ENCODE results near the gene JARID2.

Gene JARID2

DNA sequence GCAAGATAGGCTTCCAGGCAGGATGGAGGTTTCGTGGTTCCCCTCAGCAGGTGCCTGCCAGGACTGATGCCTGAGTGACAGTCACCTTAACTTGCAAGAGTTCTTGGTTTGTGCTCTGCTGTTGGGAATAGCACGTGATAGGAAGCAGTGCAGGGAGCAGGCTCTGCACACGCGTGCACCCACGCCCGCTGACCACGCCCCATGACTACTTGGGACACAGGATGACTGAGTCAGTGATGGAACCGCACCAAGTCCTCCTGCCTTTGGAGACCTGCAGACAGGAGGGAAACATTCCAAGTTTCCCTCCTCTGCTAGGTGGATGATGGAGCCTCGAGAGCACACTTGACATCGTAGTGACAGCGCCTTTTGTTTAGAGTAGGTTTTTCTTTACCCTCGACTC, 252.8 kb downstream of the JARID2 start:
- in situ Hi-C loops (cut with MboI; ENCODE audit: low pct_unique_long_range_greater_than_20kb, low sequenced_read_pairs, unreplicated experiment): no loop called here
- TF ChIP-seq, protein P1, sequence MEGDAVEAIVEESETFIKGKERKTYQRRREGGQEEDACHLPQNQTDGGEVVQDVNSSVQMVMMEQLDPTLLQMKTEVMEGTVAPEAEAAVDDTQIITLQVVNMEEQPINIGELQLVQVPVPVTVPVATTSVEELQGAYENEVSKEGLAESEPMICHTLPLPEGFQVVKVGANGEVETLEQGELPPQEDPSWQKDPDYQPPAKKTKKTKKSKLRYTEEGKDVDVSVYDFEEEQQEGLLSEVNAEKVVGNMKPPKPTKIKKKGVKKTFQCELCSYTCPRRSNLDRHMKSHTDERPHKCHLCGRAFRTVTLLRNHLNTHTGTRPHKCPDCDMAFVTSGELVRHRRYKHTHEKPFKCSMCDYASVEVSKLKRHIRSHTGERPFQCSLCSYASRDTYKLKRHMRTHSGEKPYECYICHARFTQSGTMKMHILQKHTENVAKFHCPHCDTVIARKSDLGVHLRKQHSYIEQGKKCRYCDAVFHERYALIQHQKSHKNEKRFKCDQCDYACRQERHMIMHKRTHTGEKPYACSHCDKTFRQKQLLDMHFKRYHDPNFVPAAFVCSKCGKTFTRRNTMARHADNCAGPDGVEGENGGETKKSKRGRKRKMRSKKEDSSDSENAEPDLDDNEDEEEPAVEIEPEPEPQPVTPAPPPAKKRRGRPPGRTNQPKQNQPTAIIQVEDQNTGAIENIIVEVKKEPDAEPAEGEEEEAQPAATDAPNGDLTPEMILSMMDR (IDR thresholded peaks at IDR 0.05; ENCODE audit: extremely low read depth, insufficient read depth, missing control alignments): no peak
- DNase-seq (ENCODE audit: low spot score): no peak

DNA sequence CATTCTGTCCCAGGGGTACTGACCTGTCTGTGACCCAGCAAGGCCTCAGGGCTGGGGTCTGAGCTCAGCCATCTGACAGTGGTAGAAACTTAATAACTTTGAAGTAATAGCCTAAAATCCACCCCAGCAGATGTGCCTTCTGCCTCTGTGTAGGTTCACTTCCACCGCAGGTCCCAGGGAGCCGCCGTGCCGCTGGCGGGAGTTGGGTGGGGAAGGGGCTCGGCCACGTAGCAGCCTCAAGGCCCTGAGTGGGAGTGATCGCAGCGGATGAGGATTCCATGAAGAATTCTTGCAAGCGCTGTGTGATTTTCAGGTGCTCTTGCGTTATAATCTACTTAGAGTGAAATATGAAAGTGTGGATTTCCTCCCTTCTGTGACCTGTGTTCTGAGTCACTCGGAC, 253.3 kb downstream of the JARID2 start:
- TF ChIP-seq, protein P1 (IDR thresholded peaks at IDR 0.05; ENCODE audit: extremely low read depth, insufficient read depth, missing control alignments): no peak
- in situ Hi-C loops (cut with MboI; ENCODE audit: low pct_unique_long_range_greater_than_20kb, low sequenced_read_pairs, unreplicated experiment): no loop called here
- DNase-seq (ENCODE audit: low spot score): no peak

DNA sequence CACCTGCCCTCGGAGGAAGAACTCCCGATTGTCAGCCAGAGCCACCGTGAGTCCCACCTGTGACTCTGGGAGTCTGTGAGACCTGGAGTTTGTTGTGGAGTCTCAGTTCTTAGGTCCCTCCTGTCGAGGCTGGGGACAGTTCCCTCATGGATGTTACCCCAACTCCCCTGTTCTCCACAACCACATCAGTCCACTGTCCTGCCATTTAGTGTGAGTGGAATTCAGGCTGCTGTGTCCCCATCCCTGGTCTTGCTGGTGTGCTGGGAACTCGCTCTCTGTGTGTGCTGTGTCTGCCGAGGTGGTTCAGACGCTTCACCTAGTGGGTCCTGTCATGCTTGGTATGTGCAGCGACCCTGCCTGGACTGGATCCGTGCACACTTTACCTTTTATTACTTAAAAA, 253.7 kb downstream of the JARID2 start:
- TF ChIP-seq, protein P1 (IDR thresholded peaks at IDR 0.05; ENCODE audit: extremely low read depth, insufficient read depth, missing control alignments): no peak
- no peak for DNase-seq (ENCODE audit: low spot score)
- in situ Hi-C loops (cut with MboI; ENCODE audit: low pct_unique_long_range_greater_than_20kb, low sequenced_read_pairs, unreplicated experiment): no loop called here

DNA sequence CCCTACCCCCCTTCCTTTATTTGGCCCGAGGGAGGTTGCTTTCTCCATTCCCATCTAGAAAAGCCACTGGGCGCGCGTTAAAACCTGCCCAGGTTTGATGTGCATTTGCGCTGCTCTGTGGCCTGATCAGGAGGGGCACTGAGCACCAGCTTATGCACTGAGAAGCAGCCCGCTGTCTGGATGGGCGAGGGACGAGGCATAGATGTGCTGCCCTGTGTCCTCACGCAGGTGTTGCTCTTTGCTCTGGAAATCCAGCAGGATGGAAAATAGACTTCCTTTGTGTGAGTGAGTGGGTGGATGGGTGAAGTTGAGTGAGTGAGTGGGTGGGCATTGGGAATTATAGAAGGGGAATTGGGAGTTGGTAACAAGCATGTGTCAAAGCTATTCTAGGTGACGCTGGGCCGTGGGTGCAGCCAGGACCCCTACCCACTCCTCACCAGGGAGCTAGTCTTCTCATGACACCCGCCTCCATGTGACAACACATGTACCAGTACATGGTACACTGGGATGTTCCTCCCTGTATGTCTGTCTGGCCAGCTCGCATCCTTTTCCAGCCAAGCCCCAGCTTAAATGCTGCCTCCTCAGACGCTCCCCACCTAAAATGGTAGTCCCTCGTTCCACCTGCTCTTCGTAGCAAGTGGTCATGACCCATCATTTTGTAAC, 254.3 kb downstream of the JARID2 start:
- TF ChIP-seq, protein P1 (IDR thresholded peaks at IDR 0.05; ENCODE audit: extremely low read depth, insufficient read depth, missing control alignments): no peak
- in situ Hi-C loops (cut with MboI; ENCODE audit: low pct_unique_long_range_greater_than_20kb, low sequenced_read_pairs, unreplicated experiment): no loop called here
- DNase-seq (ENCODE audit: low spot score): no peak

DNA sequence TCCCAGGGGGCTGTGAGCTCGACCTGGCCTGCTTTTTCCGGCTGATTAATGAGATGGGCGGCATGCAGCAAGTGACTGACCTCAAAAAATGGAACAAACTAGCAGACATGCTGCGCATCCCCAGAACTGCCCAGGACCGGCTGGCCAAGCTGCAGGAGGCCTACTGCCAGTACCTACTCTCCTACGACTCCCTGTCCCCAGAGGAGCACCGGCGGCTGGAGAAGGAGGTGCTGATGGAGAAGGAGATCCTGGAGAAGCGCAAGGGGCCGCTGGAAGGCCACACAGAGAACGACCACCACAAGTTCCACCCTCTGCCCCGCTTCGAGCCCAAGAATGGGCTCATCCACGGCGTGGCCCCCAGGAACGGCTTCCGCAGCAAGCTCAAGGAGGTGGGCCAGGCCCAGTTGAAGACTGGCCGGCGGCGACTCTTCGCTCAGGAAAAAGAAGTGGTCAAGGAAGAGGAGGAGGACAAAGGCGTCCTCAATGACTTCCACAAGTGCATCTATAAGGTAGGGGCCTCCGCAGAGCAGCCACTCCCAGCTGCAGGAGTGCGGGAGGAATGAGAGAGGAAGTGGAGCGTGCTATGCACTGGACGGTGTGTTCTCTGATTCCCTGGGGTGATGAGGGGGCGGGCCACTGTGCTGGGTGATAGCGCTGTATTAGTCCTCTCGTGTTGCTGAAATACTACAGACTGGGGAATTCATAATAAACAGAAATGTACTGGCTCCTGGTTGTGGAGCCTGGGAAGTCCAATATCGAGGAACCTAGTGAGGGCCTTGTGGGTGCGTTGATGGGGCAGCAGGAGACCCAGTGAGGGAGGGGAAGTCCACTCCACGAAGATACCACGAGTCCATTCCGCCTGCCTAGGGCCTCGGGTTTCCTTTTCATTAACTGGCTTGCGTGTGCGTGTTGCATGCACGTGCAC, 255.3 kb downstream of the JARID2 start:
- TF ChIP-seq, protein P1 (IDR thresholded peaks at IDR 0.05; ENCODE audit: extremely low read depth, insufficient read depth, missing control alignments): no peak
- no peak for DNase-seq (ENCODE audit: low spot score)
- in situ Hi-C loops (cut with MboI; ENCODE audit: low pct_unique_long_range_greater_than_20kb, low sequenced_read_pairs, unreplicated experiment): no loop called here

DNA sequence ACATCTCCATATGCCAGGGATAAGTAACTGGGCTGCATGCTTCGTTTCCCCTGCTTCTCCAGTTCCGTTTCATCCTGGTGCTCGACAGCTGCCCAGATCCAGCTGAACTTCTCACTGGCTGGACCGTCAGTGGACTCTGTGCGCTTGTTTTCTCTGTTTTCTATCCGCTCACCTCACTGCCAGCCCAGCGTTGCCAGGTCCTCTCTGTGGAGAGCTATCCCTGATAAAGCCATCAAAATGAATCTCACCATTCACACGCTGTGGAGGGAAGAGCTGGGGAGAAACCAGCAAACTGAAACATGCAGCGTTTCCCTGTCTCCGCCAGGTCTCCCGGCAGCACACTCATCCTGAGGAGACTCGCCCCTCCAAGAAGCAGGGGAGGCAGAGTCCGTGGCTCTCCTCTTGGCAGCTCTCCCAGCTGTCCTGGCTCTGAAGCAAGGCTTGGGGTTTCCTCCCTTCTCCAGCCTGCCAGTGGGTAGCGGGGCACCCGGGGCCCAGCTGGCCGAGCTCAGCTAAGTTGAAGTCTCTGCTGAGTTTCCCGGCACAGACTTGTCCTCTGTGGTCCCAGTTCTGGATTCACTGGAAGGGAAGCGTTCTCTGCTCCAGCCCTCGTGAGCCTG, 256.1 kb downstream of the JARID2 start:
- in situ Hi-C loops (cut with MboI; ENCODE audit: low pct_unique_long_range_greater_than_20kb, low sequenced_read_pairs, unreplicated experiment): no loop called here
- DNase-seq (ENCODE audit: low spot score): no peak
- TF ChIP-seq, protein P1 (IDR thresholded peaks at IDR 0.05; ENCODE audit: extremely low read depth, insufficient read depth, missing control alignments): no peak
